Epithelial cell of proximal tubule (primary cell): ENCODE results near the gene C17orf100. TPM values are rescaled to one million over a fixed set of nuclear protein-coding genes. Genes with fewer than 3 reads are reported as not detected.

Experiments
- DNase-seq: peaks from one replicate; pipeline ENCODE4 v3.0.0-alpha.2; 2011; ENCODE audit warnings: low read depth
- H3K4me3 ChIP-seq: 2 replicates; pipeline ENCODE4 v1.5.1; 2011; ENCODE audit warnings: low read depth, mild to moderate bottlenecking, low read length
- CTCF ChIP-seq: conservative IDR thresholded peaks from 2 replicates; pipeline ENCODE4 v1.5.1; 2012; ENCODE audit warnings: low read depth, mild to moderate bottlenecking, low read length
- total RNA-seq: library from RNA; depleted of rRNA; stranded (reverse); fragments of >200 nt; gene quantifications from 2 replicates; pipeline ENCODE4 v1.2.3, GENCODE V29; 2015

The C17orf100 gene
- total RNA-seq: 0.22 and 1.2 TPM in 2 replicates

GRCh38 chr17:6651354-6651918 lies at the start of gene C17orf100, which contains the start of gene MED31:
TSS of gene C17orf100 (plus strand) at chr17:6651762. CDS start at chr17:6651914, 152 bp downstream.
TSS of gene MED31 (minus strand) at chr17:6651605. CDS start at chr17:6651528, 77 bp downstream.
- no peak for DNase-seq
- no peak for TF ChIP-seq CTCF
- peak within 1 kb of the TSS; percentile 96 for H3K4me3 ChIP-seq

- DNase-seq: no peak
- no peak overlapping the region for H3K4me3 ChIP-seq
- TF ChIP-seq CTCF: no peak
Observed at GRCh38 chr17:6602141-6602540, 49.4 kb upstream of the C17orf100 start.

GRCh38 chr17:6603744-6604325 lies 47.7 kb upstream of the C17orf100 start:
- DNase-seq: no peak
- TF ChIP-seq CTCF: no peak
- no peak overlapping the region for H3K4me3 ChIP-seq

GRCh38 chr17:6605142-6605541 lies 46.4 kb upstream of the C17orf100 start:
- no peak for TF ChIP-seq CTCF
- DNase-seq: no peak
- H3K4me3 ChIP-seq: no peak overlapping the region

- no peak for TF ChIP-seq CTCF
- no peak overlapping the region for H3K4me3 ChIP-seq
- peak; percentile 44 for DNase-seq
Observed at GRCh38 chr17:6608321-6608720, 43.2 kb upstream of the C17orf100 start.

- no peak for DNase-seq
- no peak for TF ChIP-seq CTCF
- no peak overlapping the region for H3K4me3 ChIP-seq
Observed at GRCh38 chr17:6610011-6610410, 41.6 kb upstream of the C17orf100 start.

GRCh38 chr17:6611231-6611630 lies 40.3 kb upstream of the C17orf100 start:
- no peak for TF ChIP-seq CTCF
- no peak for DNase-seq
- no peak overlapping the region for H3K4me3 ChIP-seq
